Activated naive CD8-positive, alpha-beta T cell treated with anti-CD3 and anti-CD28 coated beads for 36 hours (primary cell): Measurements from ENCODE around the gene XYLT1. TPM values are rescaled to one million over a fixed set of nuclear protein-coding genes. Genes with fewer than 3 reads are reported as not detected.
A peak's percentile ranks its signal among the peaks of the same experiment; 100 is the strongest.

Source experiments
- DNase-seq: peaks from one replicate; pipeline ENCODE4 v3.0.0; 2021
- H3K27ac Mint-ChIP-seq: one replicate; pipeline ENCODE4 v1.8.0; 2022; ENCODE audit warnings: mild to moderate bottlenecking, moderate library complexity, mixed read lengths
- H3K27me3 Mint-ChIP-seq: one replicate; pipeline ENCODE4 v1.8.0; 2022; ENCODE audit warnings: mild to moderate bottlenecking, mixed read lengths
- H3K36me3 Mint-ChIP-seq: one replicate; pipeline ENCODE4 v1.8.0; 2021; ENCODE audit warnings: mild to moderate bottlenecking, mixed read lengths
- H3K4me1 Mint-ChIP-seq: one replicate; pipeline ENCODE4 v1.8.0; 2021; ENCODE audit warnings: mixed read lengths
- H3K4me3 Mint-ChIP-seq: one replicate; pipeline ENCODE4 v1.8.0; 2022; ENCODE audit warnings: mild to moderate bottlenecking, moderate library complexity, mixed read lengths
- H3K9me3 Mint-ChIP-seq: one replicate; pipeline ENCODE4 v1.8.0; 2022; ENCODE audit warnings: mixed read lengths
- total RNA-seq, 2 experiments: library from RNA; stranded (reverse); gene quantifications; one replicate each; pipeline ENCODE4 v1.2.3, GENCODE V29; 2021

XYLT1 gene
- total RNA-seq, 2 experiments from 2014 or later = 4.1 to 4.6 TPM

GRCh38 chr16:17283016-17283415 lies 187.7 kb downstream of the XYLT1 start:
- no peaks in the 10 kb centered on the region for H3K36me3 Mint-ChIP-seq
- no peak overlapping the region for H3K27ac Mint-ChIP-seq
- H3K4me3 Mint-ChIP-seq = no peak overlapping the region
- H3K27me3 Mint-ChIP-seq = no peaks in the 10 kb centered on the region
- DNase-seq = no peak
- H3K9me3 Mint-ChIP-seq = no peaks in the 10 kb centered on the region
- H3K4me1 Mint-ChIP-seq = peaks cover 14% of the 10 kb centered on the region

DNA sequence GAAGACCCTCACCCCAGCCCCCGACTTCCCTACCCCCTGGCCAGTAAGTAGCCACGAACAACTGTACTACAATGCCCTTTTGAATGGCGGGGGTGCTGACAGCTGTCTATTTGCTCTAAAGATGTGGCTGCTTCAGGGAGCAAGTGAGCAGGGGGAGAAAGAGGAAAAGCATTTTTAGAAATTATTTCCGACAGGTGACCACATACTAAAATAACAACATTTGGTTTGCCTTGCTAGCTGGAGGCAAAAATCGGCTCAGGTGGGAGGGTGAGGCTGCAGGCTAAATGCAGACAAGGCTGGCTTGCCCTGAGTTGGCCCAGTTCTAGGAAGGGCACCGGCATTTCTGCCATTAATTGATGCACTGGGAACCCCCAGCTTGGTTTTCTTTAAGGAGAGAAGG lies 188.5 kb downstream of the XYLT1 start:
- Mint-ChIP-seq H3K4me3 (no peak overlapping the region), H3K27me3 (no peaks in the 10 kb centered on the region), H3K27ac (no peak overlapping the region), H3K4me1 (peaks cover 14% of the 10 kb centered on the region), H3K36me3 (no peaks in the 10 kb centered on the region), H3K9me3 (no peaks in the 10 kb centered on the region)
- no peak for DNase-seq

- Mint-ChIP-seq H3K27me3 (no peaks in the 10 kb centered on the region), H3K4me3 (no peak overlapping the region), H3K27ac (no peak overlapping the region), H3K4me1 (peaks cover 13% of the 10 kb centered on the region), H3K36me3 (no peaks in the 10 kb centered on the region), H3K9me3 (no peaks in the 10 kb centered on the region)
- DNase-seq = no peak
Measured at GRCh38 chr16:17281052-17281451, 189.7 kb downstream of the XYLT1 start.

DNA sequence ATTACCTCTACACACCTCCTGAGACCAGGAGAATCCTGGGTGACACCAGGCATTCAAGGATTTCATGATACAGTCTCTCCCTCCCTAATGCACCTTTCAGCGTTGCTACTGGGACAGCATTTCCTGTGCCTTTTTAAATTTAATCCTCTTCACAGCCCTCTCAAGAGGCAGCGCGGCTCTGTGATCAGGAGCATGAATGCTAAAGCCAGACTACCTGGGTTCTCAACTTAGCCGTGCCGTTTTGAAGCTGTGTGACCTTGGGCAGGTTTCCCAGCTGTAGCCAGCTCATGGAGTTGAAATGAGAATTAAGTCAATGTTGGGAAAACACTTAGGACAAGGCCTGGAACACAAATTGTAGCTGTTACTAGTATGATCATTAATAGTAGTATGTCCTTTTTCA lies 191.8 kb downstream of the XYLT1 start:
- DNase-seq = no peak
- H3K36me3 Mint-ChIP-seq = no peaks in the 10 kb centered on the region
- no peaks in the 10 kb centered on the region for H3K27me3 Mint-ChIP-seq
- H3K27ac Mint-ChIP-seq = no peak overlapping the region
- no peaks in the 10 kb centered on the region for H3K9me3 Mint-ChIP-seq
- H3K4me1 Mint-ChIP-seq = peaks cover 26% of the 10 kb centered on the region
- no peak overlapping the region for H3K4me3 Mint-ChIP-seq

- DNase-seq = no peak
- H3K4me1 Mint-ChIP-seq = peaks cover 31% of the 10 kb centered on the region
- H3K27me3 Mint-ChIP-seq = no peaks in the 10 kb centered on the region
- no peaks in the 10 kb centered on the region for H3K36me3 Mint-ChIP-seq
- H3K4me3 Mint-ChIP-seq = no peak overlapping the region
- no peaks in the 10 kb centered on the region for H3K9me3 Mint-ChIP-seq
- no peak overlapping the region for H3K27ac Mint-ChIP-seq
Measured at GRCh38 chr16:17277981-17278381, 192.8 kb downstream of the XYLT1 start.

- Mint-ChIP-seq H3K36me3 (peaks cover 2% of the 10 kb centered on the region), H3K4me3 (no peak overlapping the region), H3K4me1 (peaks cover 42% of the 10 kb centered on the region), H3K27ac (no peak overlapping the region), H3K27me3 (no peaks in the 10 kb centered on the region), H3K9me3 (no peaks in the 10 kb centered on the region)
- DNase-seq = no peak
Measured at GRCh38 chr16:17276610-17277009, 194.2 kb downstream of the XYLT1 start.

GRCh38 chr16:17276010-17276530 lies 194.7 kb downstream of the XYLT1 start:
- Mint-ChIP-seq H3K4me1 (peaks cover 42% of the 10 kb centered on the region), H3K36me3 (peaks cover 2% of the 10 kb centered on the region), H3K27me3 (no peaks in the 10 kb centered on the region), H3K9me3 (no peaks in the 10 kb centered on the region), H3K27ac (no peak overlapping the region), H3K4me3 (no peak overlapping the region)
- DNase-seq = no peak

DNA sequence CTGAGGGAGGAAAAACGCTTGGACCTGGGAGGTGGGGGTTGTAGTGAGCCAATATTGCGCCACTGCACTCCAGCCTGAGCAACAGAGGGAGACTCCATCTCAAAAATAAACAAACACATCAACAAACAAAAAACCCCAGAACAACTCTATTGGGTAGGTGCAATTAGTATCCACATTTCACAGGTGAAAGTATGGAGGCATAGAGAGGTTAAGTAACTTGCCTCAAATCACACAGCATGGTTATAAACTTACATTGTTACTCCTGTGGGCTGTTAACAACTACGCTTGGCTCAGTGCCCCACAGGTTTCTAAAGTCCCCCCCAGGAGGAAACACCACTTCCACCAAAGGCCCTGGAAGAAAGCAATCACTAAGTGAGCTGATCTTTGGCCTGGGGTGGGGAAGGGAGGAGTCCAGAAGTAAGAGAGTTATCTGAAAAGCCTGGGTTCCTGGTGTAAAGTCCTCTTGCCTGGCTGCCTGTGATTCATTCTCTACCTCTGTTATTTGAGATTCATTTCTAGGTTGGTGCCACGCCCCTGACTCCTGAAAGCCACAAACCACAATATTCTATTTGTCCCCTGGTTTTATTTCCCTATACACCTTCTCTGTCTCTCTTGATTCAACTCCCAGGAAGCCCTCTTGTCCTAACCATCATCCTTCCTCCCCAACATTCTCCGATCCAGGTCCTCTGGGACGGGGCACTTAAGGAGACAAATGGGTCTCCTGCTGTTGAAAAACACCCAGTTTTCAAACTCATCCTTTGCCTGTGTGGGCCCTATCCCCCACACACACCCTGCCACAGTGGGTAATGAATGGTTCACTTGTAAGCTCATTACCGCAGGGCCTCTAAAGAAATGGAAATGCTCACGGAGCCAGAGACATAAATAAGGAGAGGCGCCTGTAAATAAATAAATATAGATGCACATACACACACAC lies 195.4 kb downstream of the XYLT1 start:
- Mint-ChIP-seq H3K27me3 (no peaks in the 10 kb centered on the region), H3K27ac (peak overlapping the region; percentile 67), H3K9me3 (no peaks in the 10 kb centered on the region), H3K36me3 (peaks cover 2% of the 10 kb centered on the region), H3K4me1 (peaks cover 42% of the 10 kb centered on the region), H3K4me3 (no peak overlapping the region)
- peak; percentile 13 for DNase-seq

DNA sequence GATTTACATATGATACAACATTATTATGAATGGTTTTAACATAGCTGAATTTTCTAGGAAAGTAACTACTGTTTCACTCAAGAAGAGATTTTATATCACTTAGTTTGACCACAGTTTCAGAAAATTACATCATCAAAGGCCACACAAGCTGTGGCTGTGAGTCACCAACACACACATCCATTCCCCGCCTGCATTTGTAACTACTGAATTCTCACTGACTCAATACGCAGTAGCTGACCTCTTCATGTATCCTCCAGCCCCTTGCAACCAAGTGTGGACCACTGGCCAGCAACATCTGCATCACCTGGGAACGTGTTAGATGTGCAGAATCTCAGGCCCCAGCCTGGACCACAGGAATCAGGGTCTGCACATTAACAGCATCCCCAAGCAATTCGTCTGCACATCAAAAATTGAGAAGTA lies 197.6 kb downstream of the XYLT1 start:
- no peak overlapping the region for H3K4me3 Mint-ChIP-seq
- no peaks in the 10 kb centered on the region for H3K27me3 Mint-ChIP-seq
- DNase-seq = peak; percentile 48
- no peaks in the 10 kb centered on the region for H3K9me3 Mint-ChIP-seq
- peaks cover 37% of the 10 kb centered on the region for H3K4me1 Mint-ChIP-seq
- peak overlapping the region; percentile 65 for H3K27ac Mint-ChIP-seq
- H3K36me3 Mint-ChIP-seq = peaks cover 2% of the 10 kb centered on the region

GRCh38 chr16:17272716-17273115 lies 198.0 kb downstream of the XYLT1 start:
- Mint-ChIP-seq H3K4me3 (no peak overlapping the region), H3K27me3 (no peaks in the 10 kb centered on the region), H3K4me1 (peaks cover 36% of the 10 kb centered on the region), H3K27ac (peak overlapping the region; percentile 54), H3K9me3 (no peaks in the 10 kb centered on the region), H3K36me3 (peaks cover 2% of the 10 kb centered on the region)
- no peak for DNase-seq

DNA sequence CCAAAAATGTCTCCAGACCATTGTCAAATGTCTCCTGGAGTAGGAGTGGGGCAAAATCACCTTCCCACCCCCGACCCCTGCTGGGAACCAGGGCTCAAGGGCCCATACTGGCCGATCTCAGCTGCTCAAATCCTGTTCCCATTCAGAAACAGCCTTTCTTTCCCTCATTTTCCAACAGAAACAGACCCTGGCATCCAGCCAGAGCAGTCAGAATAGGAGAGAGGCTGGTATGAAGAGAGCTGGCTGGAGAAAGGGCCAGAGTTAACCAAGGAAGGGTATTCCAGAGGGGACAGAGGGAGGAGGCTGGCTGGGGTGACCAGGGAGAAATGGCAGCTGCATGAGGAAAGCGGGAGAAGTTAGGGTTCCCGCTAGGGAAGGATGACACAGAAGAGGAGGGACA lies 199.1 kb downstream of the XYLT1 start:
- H3K27ac Mint-ChIP-seq = peak overlapping the region; percentile 66
- peaks cover 36% of the 10 kb centered on the region for H3K4me1 Mint-ChIP-seq
- no peak overlapping the region for H3K4me3 Mint-ChIP-seq
- no peaks in the 10 kb centered on the region for H3K27me3 Mint-ChIP-seq
- H3K36me3 Mint-ChIP-seq = peaks cover 2% of the 10 kb centered on the region
- DNase-seq = no peak
- no peaks in the 10 kb centered on the region for H3K9me3 Mint-ChIP-seq

GRCh38 chr16:17270683-17271109 lies 200.1 kb downstream of the XYLT1 start:
- DNase-seq = no peak
- Mint-ChIP-seq H3K4me1 (peaks cover 32% of the 10 kb centered on the region), H3K27ac (no peak overlapping the region), H3K36me3 (peaks cover 2% of the 10 kb centered on the region), H3K4me3 (no peak overlapping the region), H3K9me3 (no peaks in the 10 kb centered on the region), H3K27me3 (no peaks in the 10 kb centered on the region)

- DNase-seq = no peak
- no peaks in the 10 kb centered on the region for H3K9me3 Mint-ChIP-seq
- H3K4me1 Mint-ChIP-seq = peaks cover 26% of the 10 kb centered on the region
- no peak overlapping the region for H3K4me3 Mint-ChIP-seq
- H3K27ac Mint-ChIP-seq = no peak overlapping the region
- H3K27me3 Mint-ChIP-seq = no peaks in the 10 kb centered on the region
- peaks cover 2% of the 10 kb centered on the region for H3K36me3 Mint-ChIP-seq
Measured at GRCh38 chr16:17270111-17270510, 200.6 kb downstream of the XYLT1 start.

- H3K9me3 Mint-ChIP-seq = no peaks in the 10 kb centered on the region
- no peak overlapping the region for H3K27ac Mint-ChIP-seq
- no peak overlapping the region for H3K4me3 Mint-ChIP-seq
- H3K27me3 Mint-ChIP-seq = no peaks in the 10 kb centered on the region
- peaks cover 20% of the 10 kb centered on the region for H3K4me1 Mint-ChIP-seq
- DNase-seq = no peak
- peaks cover 2% of the 10 kb centered on the region for H3K36me3 Mint-ChIP-seq
Measured at GRCh38 chr16:17269439-17269838, 201.3 kb downstream of the XYLT1 start.

GRCh38 chr16:17266608-17267313 lies 204.0 kb downstream of the XYLT1 start:
- H3K27ac Mint-ChIP-seq = no peak overlapping the region
- no peaks in the 10 kb centered on the region for H3K9me3 Mint-ChIP-seq
- H3K4me3 Mint-ChIP-seq = no peak overlapping the region
- no peak for DNase-seq
- H3K4me1 Mint-ChIP-seq = peaks cover 6% of the 10 kb centered on the region
- peaks cover under 1% of the 10 kb centered on the region for H3K36me3 Mint-ChIP-seq
- no peaks in the 10 kb centered on the region for H3K27me3 Mint-ChIP-seq
